Ovary (tissue), 3 donors: ENCODE data around the gene LMF1.
"Not testable (repeated sequence)": the region's sequence is repeated elsewhere in the genome, so short reads cannot be mapped to it uniquely, and the experiment has no call there.

Experiments
- CTCF ChIP-seq, 3 donors: fragments of 450-650 bp in 2 of 3; fragments of 200-600 bp in 1 of 3; IDR thresholded peaks; one replicate each; pipeline versions ENCODE4 v1.5.1 to v1.8.0; 2016 to 2022; ENCODE audit warnings: antibody characterized with exemption in 3 of 3, mild to moderate bottlenecking in 1 of 3
- EP300 ChIP-seq: sonication (generic); formaldehyde crosslinking; IDR thresholded peaks from one replicate; pipeline ENCODE4 v1.6.1; 2017; ENCODE audit warnings: antibody characterized with exemption
- donor health status: DM: no; HTN: no; CAD: no.

- not testable (repeated sequence) for TF ChIP-seq CTCF (IDR thresholded peaks at IDR 0.05); EP300
Observed at GRCh38 chr16:836822-837221, 134.0 kb downstream of the LMF1 start.
